HepG2 (cell line): ENCODE results near the gene LIPE. TPM values are rescaled to one million over a fixed set of nuclear protein-coding genes. Genes with fewer than 3 reads are reported as not detected.

Experiments used
- ATAC-seq: fragments of 200-7000 bp; cut with Tn5 transposase; 3 replicates; pipeline ENCODE4 v1.9.1; 2020; ENCODE audit warnings: mild to moderate bottlenecking, moderate library complexity
- BruUV-seq: library from RNA; stranded (reverse); fragments of 400-500 nt; replicated peaks from 2 replicates; lab custom pipeline; 2021; lab: Mats Ljungman, UMichigan
- CTCF ChIA-PET: fragments of 300-600 bp; formaldehyde crosslinking; extraction: SDS; loops from one replicate; lab custom pipeline; 2021; ENCODE audit warnings: low total read pairs, inconsistent platforms, low intra/inter-chr PET ratio; lab: Yijun Ruan, JAX
- POLR2A ChIA-PET: fragments of 350-600 bp; sonication (Branson Sonifier 250); formaldehyde crosslinking; loops from one replicate; lab custom pipeline; 2020; ENCODE audit warnings: antibody characterized with exemption, inconsistent platforms; lab: Yijun Ruan, JAX
- DNase-seq: peaks from one replicate; pipeline ENCODE4 v3.0.0-alpha.2; 2015; ENCODE audit warnings: low spot score
- FAIRE-seq: peaks from 3 replicates; lab custom pipeline; 2011; peaks lifted over from hg19 to GRCh38; lab: Jason Lieb, UNC
- H2AFZ ChIP-seq: one replicate; pipeline ENCODE4 v1.6.1; 2011; ENCODE audit warnings: low read length, inconsistent platforms
- H3K27ac ChIP-seq: fragments of 300-600 bp; 3 replicates; pipeline ENCODE4 v1.8.0; 2011; ENCODE audit warnings: mixed run types, mild to moderate bottlenecking, mixed read lengths, low read length, inconsistent platforms; ENCODE audit not compliant: insufficient read depth; ENCODE audit errors: extremely low read length
- H3K27me3 ChIP-seq, 2 experiments: fragments of 200-600 bp in 1 of 2; 2 replicates in 1 of 2; 3 replicates in 1 of 2; pipeline versions ENCODE4 v1.6.0 to v1.8.0; 2011; ENCODE audit warnings: low read length in 2 of 2, mild to moderate bottlenecking in 2 of 2, moderate library complexity in 2 of 2, inconsistent platforms in 1 of 2; ENCODE audit not compliant: insufficient read depth in 2 of 2, control insufficient read depth in 1 of 2
- H3K36me3 ChIP-seq, 2 experiments: fragments of 200-600 bp in 1 of 2; replicated peaks in 1 of 2; 2 replicates in 1 of 2; 3 replicates in 1 of 2; pipeline versions ENCODE4 v1.5.1 to v1.8.0; 2011; ENCODE audit warnings: low read length in 2 of 2, inconsistent platforms in 1 of 2; ENCODE audit not compliant: insufficient read depth in 2 of 2, control insufficient read depth in 1 of 2
- H3K4me1 ChIP-seq: 2 replicates; pipeline ENCODE4 v1.5.1; 2012; ENCODE audit warnings: low read length, inconsistent platforms; ENCODE audit not compliant: insufficient read depth
- H3K4me2 ChIP-seq: 2 replicates; pipeline ENCODE4 v1.6.0; 2011; ENCODE audit warnings: low read depth, low read length, inconsistent platforms
- H3K4me3 ChIP-seq, 3 experiments: fragments of 200-600 bp in 1 of 3; sonication (generic), shearing (Covaris generic) in 1 of 3; replicated peaks in 1 of 3; 2 replicates each; pipeline ENCODE4 v1.5.1; 2011 to 2016; ENCODE audit warnings: low read length in 3 of 3, inconsistent platforms in 2 of 3, low read depth in 2 of 3, mild to moderate bottlenecking in 2 of 3, control low read depth in 1 of 3, mixed read lengths in 1 of 3; ENCODE audit not compliant: insufficient read depth in 1 of 3
- H3K79me2 ChIP-seq: one replicate; pipeline ENCODE4 v1.6.1; 2011; ENCODE audit warnings: low read length, inconsistent platforms; ENCODE audit not compliant: insufficient read depth
- H3K9ac ChIP-seq: 2 replicates; pipeline ENCODE4 v1.6.0; 2011; ENCODE audit warnings: mild to moderate bottlenecking, low read depth, low read length, inconsistent platforms; ENCODE audit not compliant: insufficient read depth
- H3K9me3 ChIP-seq: 2 replicates; pipeline ENCODE4 v1.5.1; 2012; ENCODE audit warnings: mild to moderate bottlenecking, low read length
- H4K20me1 ChIP-seq: 2 replicates; pipeline ENCODE4 v1.6.0; 2011; ENCODE audit warnings: inconsistent platforms, mild to moderate bottlenecking, low read length, moderate library complexity; ENCODE audit not compliant: insufficient read depth
- CHCHD3 ChIP-seq: sonication (generic); formaldehyde crosslinking; IDR thresholded peaks from 2 replicates; pipeline ENCODE4 v1.8.0; 2022; ENCODE audit warnings: mild to moderate bottlenecking, missing genetic modification reagents, moderate library complexity
- FOXA3 ChIP-seq: IDR thresholded peaks from 2 replicates; pipeline ENCODE4 v1.6.1; 2016; ENCODE audit warnings: missing genetic modification reagents, missing compliant biosample characterization
- HNF4A ChIP-seq: sonication (generic); formaldehyde crosslinking; IDR thresholded peaks from 2 replicates; pipeline ENCODE4 v1.4.0; 2020; ENCODE audit warnings: missing genetic modification reagents
- KAT2B ChIP-seq: fragments of 150-350 bp; IDR thresholded peaks from 2 replicates; pipeline ENCODE4 v1.6.1; 2014; ENCODE audit warnings: low read depth, low read length, borderline replicate concordance
- POGZ ChIP-seq: sonication (generic); formaldehyde crosslinking; IDR thresholded peaks from 2 replicates; pipeline ENCODE4 v1.4.0; 2020; ENCODE audit warnings: mild to moderate bottlenecking, missing genetic modification reagents
- SAFB2 ChIP-seq: sonication (generic); formaldehyde crosslinking; IDR thresholded peaks from 2 replicates; pipeline ENCODE4 v1.5.1; 2020; ENCODE audit warnings: missing genetic modification reagents, low read depth, mild to moderate bottlenecking, borderline replicate concordance
- SP5 ChIP-seq: IDR thresholded peaks from 2 replicates; pipeline ENCODE4 v1.6.1; 2016; ENCODE audit warnings: low read depth, borderline replicate concordance
- ZNF33A ChIP-seq: sonication (generic); formaldehyde crosslinking; IDR thresholded peaks from 2 replicates; pipeline ENCODE4 v1.5.1; 2020; ENCODE audit warnings: missing genetic modification reagents, mild to moderate bottlenecking, moderate library complexity, borderline replicate concordance
- ZNF510 ChIP-seq: sonication (generic); formaldehyde crosslinking; IDR thresholded peaks from 2 replicates; pipeline ENCODE4 v1.4.0; 2020; ENCODE audit warnings: low read depth, mild to moderate bottlenecking, missing genetic modification reagents
- ZNF776 ChIP-seq: sonication (generic); formaldehyde crosslinking; IDR thresholded peaks from 2 replicates; pipeline ENCODE4 v1.4.0; 2020; ENCODE audit warnings: mild to moderate bottlenecking, missing genetic modification reagents
- WGBS: methylation state at CpG from one replicate; pipeline ENCODE4 v1.1.6; 2017; ENCODE audit warnings: low lambda C conversion rate; 5-methylcytosine and 5-hydroxymethylcytosine counted together
- in situ Hi-C: cut with HindIII; loops from 2 replicates; pipeline ENCODE4 v1.10.0; 2017; ENCODE audit warnings: low pct_unique_long_range_greater_than_20kb; ENCODE audit not compliant: extremely low pct_ligation_motif_present
- intact Hi-C: fragments of 100-400 bp; cut with micrococcal nuclease; formaldehyde crosslinking; loops from one replicate; pipeline ENCODE4 v1.10.0; 2022; ENCODE audit not compliant: unreplicated experiment
- polyA plus RNA-seq, 8 experiments: library from polyadenylated mRNA; depleted of rRNA in 3 of 8; stranded (reverse) in 7 of 8; unstranded in 1 of 8; fragments of >200 nt; fragmentation: Illumina TruSeq in 4 of 8; extraction: Trizol in 4 of 8; gene quantifications; 2 replicates each; pipeline versions ENCODE4 v1.2.1 to v1.2.3, GENCODE V29; 2011 to 2016; ENCODE audit warnings: low read depth in 4 of 8, missing spikeins in 1 of 8, mixed read lengths in 1 of 8; ENCODE audit not compliant: insufficient read depth in 1 of 8
- total RNA-seq, 5 experiments: library from RNA; depleted of rRNA; stranded (reverse); fragments of >200 nt; fragmentation: Illumina TruSeq; extraction: Trizol; gene quantifications; 2 replicates each; pipeline ENCODE4 v1.2.3, GENCODE V29; 2016; ENCODE audit warnings: low read depth in 1 of 5
- TF ChIP-seq, protein P1 (sequence below): sonication (generic); formaldehyde crosslinking; IDR thresholded peaks from 2 replicates; pipeline ENCODE4 v1.8.1; 2023; ENCODE audit warnings: missing genetic modification reagents, mild to moderate bottlenecking, borderline replicate concordance
- TF ChIP-seq, protein P2 (sequence below): sonication (generic); formaldehyde crosslinking; IDR thresholded peaks from 2 replicates; pipeline ENCODE4 v1.4.0; 2020; ENCODE audit warnings: mild to moderate bottlenecking, missing genetic modification reagents
- TF ChIP-seq, protein P3 (sequence below): sonication (generic); formaldehyde crosslinking; IDR thresholded peaks from 2 replicates; pipeline ENCODE4 v1.4.0; 2020; ENCODE audit warnings: mild to moderate bottlenecking, low read depth, missing genetic modification reagents
- TF ChIP-seq, protein P4 (sequence below): sonication (generic); formaldehyde crosslinking; IDR thresholded peaks from 2 replicates; pipeline ENCODE4 v1.4.0; 2020; ENCODE audit warnings: mild to moderate bottlenecking, missing genetic modification reagents
- TF ChIP-seq, protein P5 (sequence below): sonication (generic); formaldehyde crosslinking; IDR thresholded peaks from 2 replicates; pipeline ENCODE4 v1.4.0; 2020; ENCODE audit warnings: missing genetic modification reagents, borderline replicate concordance
- TF ChIP-seq, protein P6 (sequence below): IDR thresholded peaks from 2 replicates; pipeline ENCODE4 v1.6.1; 2012; ENCODE audit warnings: inconsistent platforms
- TF ChIP-seq, protein P7 (sequence below): sonication (generic); formaldehyde crosslinking; conservative IDR thresholded peaks from 2 replicates; pipeline ENCODE4 v1.4.0; 2020; ENCODE audit warnings: missing genetic modification reagents

Gene LIPE
- total and polyA plus RNA-seq, 2 of the 13 experiments (the other 11 are each of a cell fraction or from before 2014, with no cell fraction given), result not detected

DNA sequence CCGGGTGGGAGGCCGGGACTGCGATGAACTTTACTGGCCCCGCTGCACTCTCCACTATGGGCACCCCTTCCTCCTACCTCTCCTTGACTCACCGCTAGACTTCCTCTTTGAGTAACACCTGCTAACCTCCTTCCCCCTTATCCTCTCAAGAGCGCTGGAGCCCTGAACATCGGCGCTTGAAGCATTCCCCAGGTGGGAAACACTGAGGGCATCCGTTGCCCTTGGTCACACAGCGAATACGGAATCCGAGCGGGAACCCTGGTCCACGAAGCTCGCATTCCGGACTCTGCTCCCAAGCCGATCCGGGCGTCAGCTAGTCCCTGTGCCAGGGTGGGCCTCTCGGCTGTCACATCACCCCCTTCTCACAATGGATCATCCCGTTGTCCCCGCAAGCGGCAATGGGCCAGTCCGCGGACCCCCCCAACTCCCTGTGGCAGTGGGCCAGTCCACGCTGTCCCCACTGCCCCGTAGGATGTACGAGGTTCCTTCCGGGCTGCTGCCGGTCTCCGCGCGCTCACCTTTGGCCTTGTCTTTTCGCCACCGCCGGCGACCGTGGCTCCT, 4.2 kb downstream of the LIPE start:
- ChIA-PET POLR2A (interaction anchor here (0.9 kb wide), 1 partner anchor 10 kb away, joined by 6 read pairs; no protein-coding TSS in a partner anchor), CTCF (interaction anchor here (3.4 kb wide), 1 partner anchor 11 kb away, joined by 25 read pairs; no protein-coding TSS in a partner anchor)
- Histone ChIP-seq H3K9me3 (no peaks in the 10 kb centered on the region), H2AFZ (no peak overlapping the region), H3K27ac (no peak overlapping the region), H3K9ac (no peak overlapping the region), H3K36me3 (no peaks in the 10 kb centered on the region), H4K20me1 (no peaks in the 10 kb centered on the region), H3K27me3 (peaks cover 4 to 36% of the 10 kb centered on the region in 2 experiments), H3K79me2 (no peaks in the 10 kb centered on the region), H3K4me3 (peak overlapping the region in 1 of 3 experiments; percentile 32; a peak in 1 of 6 replicates), H3K4me2 (peak overlapping the region; percentile 45), H3K4me1 (peaks cover 67% of the 10 kb centered on the region)
- in situ Hi-C loops (no loop called here), intact Hi-C loops (no loop called here)
- DNase-seq, result peak; percentile 59
- no TSS peak for BruUV-seq
- peak; percentile 48 for ATAC-seq
- WGBS, result 43% methylated on average over 36 of the region's 38 CpGs
- FAIRE-seq, result no peak
- TF ChIP-seq KAT2B (no peak), ZNF776 (CRISPR knock-in tag) (no peak), ZNF510 (no peak), SP5 (no peak), SAFB2 (CRISPR knock-in tag) (no peak), FOXA3 (no peak), POGZ (CRISPR knock-in tag) (no peak), CHCHD3 (no peak), ZNF33A (CRISPR knock-in tag) (no peak), HNF4A (CRISPR knock-in tag) (peak; percentile 58)
- TF ChIP-seq, protein P1, sequence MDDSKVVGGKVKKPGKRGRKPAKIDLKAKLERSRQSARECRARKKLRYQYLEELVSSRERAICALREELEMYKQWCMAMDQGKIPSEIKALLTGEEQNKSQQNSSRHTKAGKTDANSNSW, result no peak
- TF ChIP-seq, protein P2, sequence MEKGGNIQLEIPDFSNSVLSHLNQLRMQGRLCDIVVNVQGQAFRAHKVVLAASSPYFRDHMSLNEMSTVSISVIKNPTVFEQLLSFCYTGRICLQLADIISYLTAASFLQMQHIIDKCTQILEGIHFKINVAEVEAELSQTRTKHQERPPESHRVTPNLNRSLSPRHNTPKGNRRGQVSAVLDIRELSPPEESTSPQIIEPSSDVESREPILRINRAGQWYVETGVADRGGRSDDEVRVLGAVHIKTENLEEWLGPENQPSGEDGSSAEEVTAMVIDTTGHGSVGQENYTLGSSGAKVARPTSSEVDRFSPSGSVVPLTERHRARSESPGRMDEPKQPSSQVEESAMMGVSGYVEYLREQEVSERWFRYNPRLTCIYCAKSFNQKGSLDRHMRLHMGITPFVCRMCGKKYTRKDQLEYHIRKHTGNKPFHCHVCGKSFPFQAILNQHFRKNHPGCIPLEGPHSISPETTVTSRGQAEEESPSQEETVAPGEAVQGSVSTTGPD, result no peak
- TF ChIP-seq, protein P3, sequence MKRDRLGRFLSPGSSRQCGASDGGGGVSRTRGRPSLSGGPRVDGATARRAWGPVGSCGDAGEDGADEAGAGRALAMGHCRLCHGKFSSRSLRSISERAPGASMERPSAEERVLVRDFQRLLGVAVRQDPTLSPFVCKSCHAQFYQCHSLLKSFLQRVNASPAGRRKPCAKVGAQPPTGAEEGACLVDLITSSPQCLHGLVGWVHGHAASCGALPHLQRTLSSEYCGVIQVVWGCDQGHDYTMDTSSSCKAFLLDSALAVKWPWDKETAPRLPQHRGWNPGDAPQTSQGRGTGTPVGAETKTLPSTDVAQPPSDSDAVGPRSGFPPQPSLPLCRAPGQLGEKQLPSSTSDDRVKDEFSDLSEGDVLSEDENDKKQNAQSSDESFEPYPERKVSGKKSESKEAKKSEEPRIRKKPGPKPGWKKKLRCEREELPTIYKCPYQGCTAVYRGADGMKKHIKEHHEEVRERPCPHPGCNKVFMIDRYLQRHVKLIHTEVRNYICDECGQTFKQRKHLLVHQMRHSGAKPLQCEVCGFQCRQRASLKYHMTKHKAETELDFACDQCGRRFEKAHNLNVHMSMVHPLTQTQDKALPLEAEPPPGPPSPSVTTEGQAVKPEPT (CRISPR knock-in tag), result no peak
- TF ChIP-seq, protein P4, sequence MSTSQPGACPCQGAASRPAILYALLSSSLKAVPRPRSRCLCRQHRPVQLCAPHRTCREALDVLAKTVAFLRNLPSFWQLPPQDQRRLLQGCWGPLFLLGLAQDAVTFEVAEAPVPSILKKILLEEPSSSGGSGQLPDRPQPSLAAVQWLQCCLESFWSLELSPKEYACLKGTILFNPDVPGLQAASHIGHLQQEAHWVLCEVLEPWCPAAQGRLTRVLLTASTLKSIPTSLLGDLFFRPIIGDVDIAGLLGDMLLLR (CRISPR knock-in tag), result no peak
- TF ChIP-seq, protein P5, sequence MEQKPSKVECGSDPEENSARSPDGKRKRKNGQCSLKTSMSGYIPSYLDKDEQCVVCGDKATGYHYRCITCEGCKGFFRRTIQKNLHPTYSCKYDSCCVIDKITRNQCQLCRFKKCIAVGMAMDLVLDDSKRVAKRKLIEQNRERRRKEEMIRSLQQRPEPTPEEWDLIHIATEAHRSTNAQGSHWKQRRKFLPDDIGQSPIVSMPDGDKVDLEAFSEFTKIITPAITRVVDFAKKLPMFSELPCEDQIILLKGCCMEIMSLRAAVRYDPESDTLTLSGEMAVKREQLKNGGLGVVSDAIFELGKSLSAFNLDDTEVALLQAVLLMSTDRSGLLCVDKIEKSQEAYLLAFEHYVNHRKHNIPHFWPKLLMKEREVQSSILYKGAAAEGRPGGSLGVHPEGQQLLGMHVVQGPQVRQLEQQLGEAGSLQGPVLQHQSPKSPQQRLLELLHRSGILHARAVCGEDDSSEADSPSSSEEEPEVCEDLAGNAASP (CRISPR knock-in tag), result no peak
- TF ChIP-seq, protein P6, sequence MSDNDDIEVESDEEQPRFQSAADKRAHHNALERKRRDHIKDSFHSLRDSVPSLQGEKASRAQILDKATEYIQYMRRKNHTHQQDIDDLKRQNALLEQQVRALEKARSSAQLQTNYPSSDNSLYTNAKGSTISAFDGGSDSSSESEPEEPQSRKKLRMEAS, result peak; percentile 21; the same call in 1 of the 2 replicates
- TF ChIP-seq, protein P7, sequence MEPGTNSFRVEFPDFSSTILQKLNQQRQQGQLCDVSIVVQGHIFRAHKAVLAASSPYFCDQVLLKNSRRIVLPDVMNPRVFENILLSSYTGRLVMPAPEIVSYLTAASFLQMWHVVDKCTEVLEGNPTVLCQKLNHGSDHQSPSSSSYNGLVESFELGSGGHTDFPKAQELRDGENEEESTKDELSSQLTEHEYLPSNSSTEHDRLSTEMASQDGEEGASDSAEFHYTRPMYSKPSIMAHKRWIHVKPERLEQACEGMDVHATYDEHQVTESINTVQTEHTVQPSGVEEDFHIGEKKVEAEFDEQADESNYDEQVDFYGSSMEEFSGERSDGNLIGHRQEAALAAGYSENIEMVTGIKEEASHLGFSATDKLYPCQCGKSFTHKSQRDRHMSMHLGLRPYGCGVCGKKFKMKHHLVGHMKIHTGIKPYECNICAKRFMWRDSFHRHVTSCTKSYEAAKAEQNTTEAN, result no peak
